Astrocyte of the spinal cord (primary cell): ENCODE results near the gene SYNDIG1.

Source experiments
- DNase-seq: peaks from one replicate; pipeline ENCODE4 v3.0.0; 2011; ENCODE audit warnings: low read depth, low spot score
- H3K4me3 ChIP-seq: 2 replicates; pipeline ENCODE4 v1.5.1; 2011; ENCODE audit warnings: low read depth, mild to moderate bottlenecking, low read length, moderate library complexity
- CTCF ChIP-seq: IDR thresholded peaks from 2 replicates; pipeline ENCODE4 v1.5.1; 2012; ENCODE audit warnings: low read depth, mild to moderate bottlenecking, low read length, inconsistent platforms
- in situ Hi-C: cut with HindIII; loops from 2 replicates; pipeline ENCODE4 v1.10.0; 2017; ENCODE audit warnings: low sequenced_read_pairs

Gene SYNDIG1

GRCh38 chr20:24468401-24469115 lies 871 bp upstream of the SYNDIG1 start:
- in situ Hi-C loops, result no loop called here
- no peak for DNase-seq
- peak overlapping the region; percentile 58 for H3K4me3 ChIP-seq
- no peak for TF ChIP-seq CTCF

GRCh38 chr20:24469894-24470745 lies 691 bp downstream of the SYNDIG1 start:
- peak; percentile 39 for DNase-seq
- H3K4me3 ChIP-seq, result peak overlapping the region; percentile 58
- TF ChIP-seq CTCF, result no peak
- in situ Hi-C loops, result no loop called here

GRCh38 chr20:24470746-24471582 lies 1.5 kb downstream of the SYNDIG1 start:
- in situ Hi-C loops, result no loop called here
- no peak for DNase-seq
- TF ChIP-seq CTCF, result no peak
- H3K4me3 ChIP-seq, result peak overlapping the region; percentile 58

GRCh38 chr20:24472426-24472825 lies 3.0 kb downstream of the SYNDIG1 start:
- no peak for TF ChIP-seq CTCF

GRCh38 chr20:24473435-24474223 lies 4.2 kb downstream of the SYNDIG1 start:
- no peak for TF ChIP-seq CTCF
- DNase-seq, result no peak
- in situ Hi-C loops, result no loop called here

More at GRCh38 chr20:24472426-24472825, 3.0 kb downstream of the SYNDIG1 start:
- no peak overlapping the region for H3K4me3 ChIP-seq
- DNase-seq, result no peak
- in situ Hi-C loops, result no loop called here

More at GRCh38 chr20:24473435-24474223, 4.2 kb downstream of the SYNDIG1 start:
- no peak overlapping the region for H3K4me3 ChIP-seq
